Activated CD8-positive, alpha-beta memory T cell treated with anti-CD3 and anti-CD28 coated beads, Interleukin-2, amount 50 U/mL, for 48 hours (primary cell): ENCODE measurements around the gene POLR1G.

Source experiments
- DNase-seq: peaks from one replicate; pipeline ENCODE4 v3.0.0-alpha.2; 2020

The POLR1G gene

GRCh38 chr19:45406226-45407090 is at the start of gene POLR1G:
Gene POLR1G (plus strand): TSS chr19:45406644. CDS start chr19:45406697, 53 bp downstream.
- DNase-seq = peak; percentile 88

GRCh38 chr19:45356760-45357444 is 49.5 kb upstream of the POLR1G start:
- DNase-seq = no peak

- DNase-seq = no peak
Measured at GRCh38 chr19:45357445-45357783, 49.0 kb upstream of the POLR1G start.

- no peak for DNase-seq
Measured at GRCh38 chr19:45358213-45358792, 48.1 kb upstream of the POLR1G start.

GRCh38 chr19:45361608-45362007 is 44.8 kb upstream of the POLR1G start:
- no peak for DNase-seq

- DNase-seq = no peak
Measured at GRCh38 chr19:45362291-45362690, 44.2 kb upstream of the POLR1G start.

GRCh38 chr19:45363861-45364459 is 42.5 kb upstream of the POLR1G start:
- no peak for DNase-seq

GRCh38 chr19:45364696-45365095 is 41.7 kb upstream of the POLR1G start:
- no peak for DNase-seq

- no peak for DNase-seq
Measured at GRCh38 chr19:45368127-45368526, 38.3 kb upstream of the POLR1G start.

GRCh38 chr19:45368737-45369340 is 37.6 kb upstream of the POLR1G start:
- no peak for DNase-seq

GRCh38 chr19:45370410-45371204 is 35.8 kb upstream of the POLR1G start, which contains the start of gene ERCC2:
Gene ERCC2 (minus strand): TSS chr19:45370573. CDS start chr19:45370540, 33 bp downstream.
- DNase-seq = peak; percentile 100

- no peak for DNase-seq
Measured at GRCh38 chr19:45376045-45376724, 30.3 kb upstream of the POLR1G start.

GRCh38 chr19:45380107-45380506 is 26.3 kb upstream of the POLR1G start:
- DNase-seq = no peak

- DNase-seq = no peak
Measured at GRCh38 chr19:45382426-45382825, 24.0 kb upstream of the POLR1G start.

- DNase-seq = no peak
Measured at GRCh38 chr19:45385392-45386221, 20.8 kb upstream of the POLR1G start.

- DNase-seq = no peak
Measured at GRCh38 chr19:45391346-45391745, 15.1 kb upstream of the POLR1G start.

GRCh38 chr19:45391871-45392665 is 14.4 kb upstream of the POLR1G start:
- no peak for DNase-seq

GRCh38 chr19:45395821-45396617 is 10.4 kb upstream of the POLR1G start:
- no peak for DNase-seq

- no peak for DNase-seq
Measured at GRCh38 chr19:45400192-45400591, 6.3 kb upstream of the POLR1G start.
